Measurements from ENCODE around the gene PLCB1.

The PLCB1 gene

DNA sequence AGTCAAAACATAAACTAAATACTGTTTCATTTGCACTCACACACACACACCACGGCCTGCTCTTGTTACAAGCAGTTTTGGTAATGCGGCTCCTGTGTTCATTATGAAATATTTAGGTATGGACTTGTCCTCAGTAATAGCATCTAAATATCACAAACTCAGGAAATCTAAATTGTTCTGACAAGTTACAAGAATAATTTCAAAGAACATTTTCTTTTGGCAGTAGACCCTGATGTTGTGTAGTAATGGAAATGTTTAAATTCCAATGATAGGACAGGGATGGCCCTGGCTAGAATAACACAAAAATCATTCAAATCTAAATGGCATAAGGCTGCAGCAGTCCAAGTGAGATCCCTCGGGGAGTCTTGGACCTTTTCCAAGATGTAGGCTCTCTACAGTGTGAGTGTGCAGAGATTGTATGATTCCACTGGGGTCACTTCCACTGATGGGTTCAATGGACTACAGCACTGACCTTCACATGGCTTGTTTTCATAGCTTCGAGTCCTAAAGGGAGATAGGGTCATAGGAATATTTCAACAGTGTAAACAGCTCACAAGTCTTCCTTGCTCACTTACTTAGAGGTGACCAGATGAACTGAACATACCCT, 726.2 kb downstream of the PLCB1 start:
- DNase-seq (ENCODE audit: low spot score), result no peak
- FAIRE-seq, result no peak

DNA sequence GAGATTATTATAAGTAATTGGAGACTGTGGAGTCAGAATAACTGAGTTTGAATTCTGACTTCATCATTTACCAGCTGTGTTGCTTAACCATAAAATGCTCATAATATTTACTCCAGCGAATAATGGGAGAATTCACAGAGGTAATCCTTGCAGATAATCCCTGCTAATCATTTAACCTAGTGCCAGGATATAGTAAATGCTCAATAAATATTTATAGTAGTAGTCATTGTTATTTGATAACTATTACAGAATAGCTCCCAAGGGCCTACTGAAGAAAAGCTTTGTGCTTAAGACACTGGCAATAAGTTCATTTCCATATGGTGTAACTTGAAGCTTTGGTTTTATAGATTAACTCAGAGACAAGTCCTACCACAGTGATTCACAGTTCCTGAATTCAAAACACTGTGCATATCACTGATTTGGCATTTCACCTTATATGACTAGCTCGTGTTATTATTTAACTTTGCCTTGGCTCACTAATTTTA, 728.0 kb downstream of the PLCB1 start:
- FAIRE-seq (no peak), DNase-seq (ENCODE audit: low spot score) (peak; percentile 12)

- DNase-seq (ENCODE audit: low spot score) (no peak), FAIRE-seq (no peak)
Observed at GRCh38 chr20:8862092-8862491, 730.0 kb downstream of the PLCB1 start.

GRCh38 chr20:8865636-8866035, 733.6 kb downstream of the PLCB1 start:
- DNase-seq (ENCODE audit: low spot score), result no peak
- FAIRE-seq, result no peak

DNA sequence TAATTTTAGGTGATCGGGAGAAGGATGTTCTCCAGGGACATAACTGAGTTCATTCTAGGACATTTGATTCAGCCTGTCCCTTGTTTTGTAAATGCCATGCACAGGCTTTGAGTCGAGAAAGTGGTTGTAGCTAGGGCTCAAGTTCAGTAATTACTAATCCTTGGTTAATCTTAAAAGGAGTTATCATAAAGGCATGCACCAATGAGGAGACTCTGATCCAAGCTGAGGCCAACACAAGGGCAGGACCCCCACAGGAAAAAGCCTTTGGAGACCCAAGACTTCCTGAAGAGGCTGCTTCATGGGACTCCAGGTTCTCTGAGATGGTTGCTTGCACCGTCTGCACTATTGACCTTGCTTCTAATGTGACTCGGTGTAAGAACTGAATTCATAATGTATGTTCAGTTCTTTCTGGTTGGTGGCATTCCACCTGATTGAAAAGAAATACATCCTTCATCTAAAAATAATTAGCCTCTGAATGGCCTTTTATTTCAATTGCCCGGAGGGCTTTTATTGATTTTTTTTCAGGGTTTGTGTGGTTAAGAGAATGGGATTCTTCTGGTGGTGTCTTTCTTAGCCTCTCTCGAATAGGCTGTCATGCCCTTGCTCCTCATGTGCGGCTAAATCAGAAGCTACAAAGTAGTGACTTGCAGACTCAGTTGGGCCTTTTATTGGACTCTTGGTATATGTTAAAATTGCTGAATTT, 735.1 kb downstream of the PLCB1 start:
- FAIRE-seq, result no peak

DNA sequence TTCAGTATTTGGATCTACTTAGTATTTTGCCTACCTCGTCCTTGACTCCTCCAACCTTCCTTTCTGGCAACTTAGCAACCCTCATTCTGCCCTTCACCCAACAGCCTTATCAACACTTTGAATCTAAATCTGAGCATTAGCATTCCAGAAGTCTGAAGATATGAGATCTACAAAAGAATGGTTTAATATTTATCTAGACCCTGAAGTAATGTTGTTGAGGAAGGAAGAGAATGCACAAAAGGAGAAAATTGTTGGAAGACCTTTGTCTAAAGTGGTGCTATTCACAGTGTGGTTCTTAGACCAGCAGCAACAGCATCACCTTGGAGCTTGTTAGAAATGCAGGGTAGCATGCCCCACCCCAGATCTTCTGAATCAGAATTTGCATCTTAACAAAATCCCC, 738.6 kb downstream of the PLCB1 start:
- DNase-seq (ENCODE audit: low spot score), result no peak
- FAIRE-seq, result no peak

More for the DNA sequence above, 735.1 kb downstream of the PLCB1 start:
- DNase-seq (ENCODE audit: low spot score), result no peak

- no peak for DNase-seq (ENCODE audit: low spot score)
- FAIRE-seq, result no peak
Observed at GRCh38 chr20:8874437-8874836, 742.4 kb downstream of the PLCB1 start.

DNA sequence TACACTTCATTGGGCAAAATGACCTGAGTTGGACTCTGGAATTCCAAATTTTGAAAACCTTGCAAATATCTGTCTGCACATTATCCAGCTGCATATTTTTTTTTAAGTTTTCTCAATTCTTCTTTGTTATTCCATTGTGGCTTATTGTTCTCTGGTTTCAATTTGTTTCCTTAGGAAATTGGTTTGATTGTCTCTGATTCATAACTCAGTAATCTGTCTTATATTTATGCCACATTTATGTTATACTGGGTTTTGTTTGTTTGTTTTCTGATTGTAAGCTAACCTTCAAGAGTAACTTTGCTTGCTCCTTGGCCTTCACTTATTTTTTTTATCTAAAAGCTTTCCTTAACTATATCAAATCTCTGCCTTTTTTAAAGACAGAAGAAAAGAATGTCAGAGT, 743.5 kb downstream of the PLCB1 start:
- FAIRE-seq (no peak), DNase-seq (ENCODE audit: low spot score) (no peak)

DNA sequence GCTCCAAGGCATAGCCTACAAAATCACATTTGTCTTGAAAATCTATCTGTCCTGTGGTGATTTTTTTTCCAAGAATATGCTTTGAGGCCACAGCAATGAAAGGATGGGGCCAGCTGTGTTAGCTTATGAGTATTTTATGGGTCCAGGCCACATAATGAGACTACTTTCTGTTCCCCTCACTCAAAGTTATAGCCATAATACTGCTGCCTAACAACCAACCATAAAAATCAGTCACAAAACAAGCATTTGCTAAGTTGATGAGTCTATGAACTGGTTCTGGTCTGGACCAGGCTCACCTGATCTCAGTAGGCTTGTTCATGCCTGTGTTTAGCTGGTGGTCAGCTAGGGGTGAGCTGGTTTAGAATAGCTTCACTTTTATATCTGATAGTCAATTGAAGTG, 744.3 kb downstream of the PLCB1 start:
- FAIRE-seq (no peak), DNase-seq (ENCODE audit: low spot score) (no peak)

DNA sequence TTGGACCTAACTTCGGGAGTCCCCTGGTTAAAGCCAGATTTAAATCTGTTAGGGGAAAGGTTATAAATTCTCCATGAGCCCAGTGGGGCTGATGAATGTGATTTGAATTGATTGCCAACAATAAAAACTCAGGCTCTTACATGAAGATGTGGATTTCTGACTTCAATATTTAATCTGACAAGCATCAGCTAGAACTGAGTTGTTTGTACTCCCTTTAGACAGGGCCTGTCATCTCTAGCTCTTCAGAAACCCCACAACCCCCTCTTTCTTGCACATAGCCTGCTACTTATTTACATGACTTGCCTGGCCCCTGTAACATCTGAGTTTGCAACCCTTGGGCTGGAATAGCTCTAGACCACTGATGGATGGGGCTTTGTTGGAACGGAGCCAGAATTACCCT, 745.2 kb downstream of the PLCB1 start:
- no peak for FAIRE-seq
- no peak for DNase-seq (ENCODE audit: low spot score)

GRCh38 chr20:8879669-8880068, 747.6 kb downstream of the PLCB1 start:
- no peak for DNase-seq (ENCODE audit: low spot score)
- FAIRE-seq, result no peak

- no peak for FAIRE-seq
- DNase-seq (ENCODE audit: low spot score), result no peak
Observed at GRCh38 chr20:8880085-8880853, 748.2 kb downstream of the PLCB1 start.

GRCh38 chr20:8891039-8891438, 759.0 kb downstream of the PLCB1 start:
- DNase-seq (ENCODE audit: low spot score) (no peak), FAIRE-seq (no peak)

- no peak for FAIRE-seq
- no peak for DNase-seq (ENCODE audit: low spot score)
Observed at GRCh38 chr20:8895472-8895871, 763.4 kb downstream of the PLCB1 start.

DNA sequence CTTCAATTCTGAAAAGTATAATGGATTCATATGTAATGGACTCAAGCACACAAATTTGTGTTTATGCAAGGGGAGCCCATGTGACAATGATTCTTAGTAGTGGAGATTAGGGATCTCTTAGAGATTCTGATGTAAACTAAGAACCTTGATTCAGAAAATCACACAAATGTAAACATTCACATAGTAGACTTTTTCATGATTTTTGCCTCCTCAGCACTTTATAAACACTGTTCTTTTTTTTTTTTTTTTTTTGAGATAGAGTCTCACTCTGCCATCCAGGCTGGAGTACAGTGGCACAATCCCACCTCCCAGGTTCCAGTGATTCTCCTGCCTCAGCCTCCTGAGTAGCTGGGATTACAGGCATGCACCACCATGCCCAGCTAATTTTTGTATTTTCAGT, 766.8 kb downstream of the PLCB1 start:
- FAIRE-seq, result no peak

DNA sequence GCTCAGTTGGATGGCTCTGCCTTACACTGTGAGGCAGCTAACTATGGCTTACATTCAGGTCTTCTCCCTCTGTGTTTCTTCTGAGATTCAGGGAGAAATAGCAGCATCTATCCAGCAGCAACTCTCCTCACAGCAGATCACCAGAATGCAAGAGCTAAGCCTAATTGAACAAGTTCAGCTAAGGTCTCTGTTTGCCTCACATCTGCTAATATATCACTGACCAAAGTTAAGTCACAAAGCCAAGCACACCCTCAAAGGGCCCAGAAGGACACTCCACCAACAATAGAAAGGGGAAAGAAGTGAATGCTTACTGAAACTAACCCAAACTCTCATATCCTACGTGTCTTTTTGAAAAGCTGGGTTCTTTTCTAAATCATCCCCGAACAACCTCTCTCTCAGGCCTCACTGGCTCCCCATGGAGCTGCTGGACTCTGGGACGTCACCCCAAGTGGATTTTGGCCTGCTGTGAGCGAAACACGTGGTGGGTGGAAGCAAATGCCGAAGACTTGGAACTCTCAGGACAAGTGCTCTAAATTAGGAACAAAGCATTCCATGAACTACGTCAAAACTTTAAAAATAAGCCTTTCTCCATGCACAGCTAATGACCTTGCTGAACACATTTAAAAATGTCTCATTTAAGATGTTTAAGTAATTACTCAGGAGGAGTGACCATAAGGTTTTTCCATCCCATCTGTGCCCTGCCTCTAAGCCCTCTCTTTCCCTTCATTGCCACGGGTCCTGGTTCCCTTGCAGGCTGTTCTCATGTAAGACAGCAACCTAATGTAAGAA, 769.4 kb downstream of the PLCB1 start:
- DNase-seq (ENCODE audit: low spot score) (no peak), FAIRE-seq (no peak)

More for the DNA sequence above, 766.8 kb downstream of the PLCB1 start:
- no peak for DNase-seq (ENCODE audit: low spot score)

DNA sequence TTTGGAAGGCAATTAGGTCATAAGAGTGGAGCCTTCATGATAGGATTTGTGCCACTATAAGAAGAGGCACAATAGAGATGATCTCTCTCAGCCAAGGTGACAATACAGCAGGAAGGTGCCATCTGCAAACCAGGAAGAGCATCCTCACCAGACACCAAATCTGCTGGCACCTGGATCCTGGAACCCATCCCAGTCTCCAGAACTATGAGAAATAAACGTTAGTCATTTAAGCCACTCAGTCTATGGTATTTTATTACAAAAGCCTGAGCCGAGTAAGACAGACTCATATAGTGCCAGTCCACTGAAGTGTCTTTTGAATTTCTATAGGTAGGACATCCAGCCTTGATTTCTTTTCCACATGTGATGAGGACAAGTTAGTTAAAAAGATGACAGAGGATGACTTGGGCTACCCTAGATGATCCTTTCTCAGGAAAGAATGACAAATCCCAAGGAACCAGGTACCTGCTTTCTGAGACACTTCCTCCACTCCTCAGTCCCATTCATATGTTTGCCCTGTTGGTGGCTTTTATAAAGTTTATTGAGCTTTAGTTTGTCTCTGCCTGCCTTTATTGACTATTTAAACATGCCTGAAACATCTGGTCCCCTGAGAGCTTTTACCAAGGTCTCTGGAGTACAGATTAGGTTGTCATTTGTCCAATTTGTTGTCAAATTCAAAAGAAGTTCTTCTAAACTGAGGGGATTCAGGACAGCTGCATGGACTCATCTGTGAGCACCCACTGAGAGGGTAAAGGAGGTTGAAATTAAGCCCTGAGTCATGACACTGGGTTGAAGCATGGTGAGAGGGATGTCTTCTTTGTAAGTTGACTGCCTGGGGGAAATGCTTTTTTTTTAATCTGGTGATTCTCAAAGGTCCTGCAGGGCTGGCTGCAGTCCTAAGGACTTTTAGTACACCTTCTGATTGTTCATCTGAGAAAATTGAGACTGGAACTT, 771.9 kb downstream of the PLCB1 start:
- FAIRE-seq, result no peak

GRCh38 chr20:8909596-8909995, 777.5 kb downstream of the PLCB1 start:
- no peak for FAIRE-seq
- DNase-seq (ENCODE audit: low spot score), result no peak

More for the DNA sequence above, 771.9 kb downstream of the PLCB1 start:
- no peak for DNase-seq (ENCODE audit: low spot score)

- FAIRE-seq (no peak), DNase-seq (ENCODE audit: low spot score) (no peak)
Observed at GRCh38 chr20:8912096-8912495, 780.0 kb downstream of the PLCB1 start.

DNA sequence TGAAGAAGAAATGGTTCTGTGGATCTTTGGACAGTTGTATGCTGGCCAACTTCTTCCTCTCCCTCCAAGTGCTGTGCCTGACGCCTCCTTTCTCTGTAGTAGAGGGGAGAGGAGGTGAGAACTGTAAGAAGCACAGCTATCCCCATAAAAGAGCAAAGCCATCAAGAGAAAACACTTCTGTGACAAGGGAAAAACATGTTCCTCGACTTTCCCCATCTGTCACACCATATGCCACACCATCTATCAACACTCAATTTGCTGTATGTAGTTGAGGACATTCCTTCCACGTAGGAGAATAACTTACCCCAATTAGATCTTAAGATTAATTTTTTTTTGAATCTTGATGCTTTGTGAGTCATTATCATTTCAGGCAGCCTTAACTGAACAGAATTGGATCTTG, 780.7 kb downstream of the PLCB1 start:
- FAIRE-seq (no peak), DNase-seq (ENCODE audit: low spot score) (no peak)

Data from urothelium cell line (cell line).